ENCODE results near the gene MSI2.

MSI2 gene

GRCh38 chr17:57505841-57506773, 249.8 kb downstream of the MSI2 start:
- no peak for DNase-seq (ENCODE audit: low read depth in 2 of 2)

- no peak for DNase-seq (ENCODE audit: low read depth in 2 of 2)
These were observed 250.4 kb downstream of the MSI2 start for GRCh38 chr17:57506774-57507127.

- DNase-seq (ENCODE audit: low read depth in 2 of 2) = no peak
These were observed 251.5 kb downstream of the MSI2 start for GRCh38 chr17:57507828-57508227.

GRCh38 chr17:57508671-57509070, 252.3 kb downstream of the MSI2 start:
- DNase-seq (ENCODE audit: low read depth in 2 of 2) = no peak

GRCh38 chr17:57511475-57512123, 255.3 kb downstream of the MSI2 start:
- DNase-seq (ENCODE audit: low read depth in 2 of 2) = no peak

- DNase-seq (ENCODE audit: low read depth in 2 of 2) = no peak
These were observed 255.9 kb downstream of the MSI2 start for GRCh38 chr17:57512258-57512657.

- DNase-seq (ENCODE audit: low read depth in 2 of 2) = no peak
These were observed 256.4 kb downstream of the MSI2 start for GRCh38 chr17:57512691-57513090.

- DNase-seq (ENCODE audit: low read depth in 2 of 2) = no peak
These were observed 257.2 kb downstream of the MSI2 start for GRCh38 chr17:57513569-57513968.

- DNase-seq (ENCODE audit: low read depth in 2 of 2) = no peak
These were observed 258.3 kb downstream of the MSI2 start for GRCh38 chr17:57514614-57515013.

GRCh38 chr17:57515662-57516211, 259.4 kb downstream of the MSI2 start:
- DNase-seq (ENCODE audit: low read depth in 2 of 2) = no peak

GRCh38 chr17:57516290-57517230, 260.2 kb downstream of the MSI2 start:
- DNase-seq (ENCODE audit: low read depth in 2 of 2) = no peak

GRCh38 chr17:57517273-57517631, 260.9 kb downstream of the MSI2 start:
- no peak for DNase-seq (ENCODE audit: low read depth in 2 of 2)

- DNase-seq (ENCODE audit: low read depth in 2 of 2) = no peak
These were observed 261.5 kb downstream of the MSI2 start for GRCh38 chr17:57517632-57518456.

GRCh38 chr17:57518587-57519581, 262.6 kb downstream of the MSI2 start:
- DNase-seq (ENCODE audit: low read depth in 2 of 2) = no peak

GRCh38 chr17:57519800-57520199, 263.5 kb downstream of the MSI2 start:
- DNase-seq (ENCODE audit: low read depth in 2 of 2) = no peak

- no peak for DNase-seq (ENCODE audit: low read depth in 2 of 2)
These were observed 265.3 kb downstream of the MSI2 start for GRCh38 chr17:57521606-57522005.

GRCh38 chr17:57522042-57523005, 266.0 kb downstream of the MSI2 start:
- DNase-seq (ENCODE audit: low read depth in 2 of 2) = no peak

GRCh38 chr17:57523926-57524632, 267.8 kb downstream of the MSI2 start:
- no peak for DNase-seq (ENCODE audit: low read depth in 2 of 2)
